Measurements from ENCODE around the gene EPHB4. TPM values are rescaled to one million over a fixed set of nuclear protein-coding genes. Genes with fewer than 3 reads are reported as not detected.

EPHB4 gene
- total and polyA plus RNA-seq, 2 of the 4 experiments (the other 2 are of a cell fraction) = 34.5 to 36.4 TPM

GRCh38 chr7:100818366-100818765 lies 9.0 kb downstream of the EPHB4 start:
- Histone ChIP-seq H3K4me2 (ENCODE audit: low read depth, low read length) (no peak overlapping the region), H4K5ac (ENCODE audit: low read depth, low read length) (no peak overlapping the region), H2BK15ac (ENCODE audit: low read depth, low read length) (no peak overlapping the region), H2BK20ac (ENCODE audit: low read depth, low read length) (no peak overlapping the region), H3K23ac (ENCODE audit: low read depth, low read length) (no peak overlapping the region), H3K79me1 (ENCODE audit: low read depth in 1 of 2, low read length in 2 of 2) (peaks cover 0 to 17% of the 10 kb centered on the region in 2 experiments; a peak in 3 of 4 replicates), H2AK5ac (ENCODE audit: low read depth, low read length) (no peak overlapping the region), H2AFZ (replicated peaks; ENCODE audit: low read length, poor library complexity) (no peak overlapping the region), H3K9me1 (ENCODE audit: insufficient read depth, low read length) (0 out of 2 replicates have a peak, but pooled peaks cover 3% of the 10 kb centered on the region), H3K9me3 (ENCODE audit: control insufficient read depth, insufficient read depth, low read length) (no peaks in the 10 kb centered on the region), H2AK9ac (replicated peaks; ENCODE audit: low read depth, low read length, poor library complexity) (no peak overlapping the region), H2BK120ac (ENCODE audit: low read depth, low read length) (no peak overlapping the region), H2BK5ac (ENCODE audit: low read depth, low read length, poor library complexity, severe bottlenecking) (no peak overlapping the region), H3K4ac (ENCODE audit: low read depth, low read length) (no peak overlapping the region), H4K8ac (ENCODE audit: low read depth in 2 of 2, low read length in 2 of 2) (no peak overlapping the region), H4K91ac (ENCODE audit: insufficient read depth, low read depth, low read length) (no peak overlapping the region), H3K36me3 (ENCODE audit: control insufficient read depth, insufficient read depth, low read length) (peaks cover 75% of the 10 kb centered on the region), H3K4me3 (ENCODE audit: insufficient read depth, low read depth, low read length) (no peak overlapping the region), H3K4me1 (ENCODE audit: control insufficient read depth, insufficient read depth, low read length) (peaks cover 3% of the 10 kb centered on the region; the same call in 1 of the 2 replicates), H3K18ac (ENCODE audit: low read depth, low read length) (no peak overlapping the region), H4K20me1 (ENCODE audit: insufficient read depth, low read length) (no peaks in the 10 kb centered on the region; the same call in 1 of the 2 replicates), H3K27ac (ENCODE audit: insufficient read depth, low read length) (no peak overlapping the region), H3K14ac (replicated peaks; ENCODE audit: low read depth, low read length) (no peak overlapping the region), H3K56ac (ENCODE audit: extremely low read depth, insufficient read depth, low read length) (no peak overlapping the region), H3K9ac (ENCODE audit: low read depth, low read length) (no peak overlapping the region), H3K27me3 (ENCODE audit: control insufficient read depth, insufficient read depth, low read length) (no peaks in the 10 kb centered on the region)
- ATAC-seq (ENCODE audit: low read depth) (no peak), DNase-seq (no peak)
- ChIA-PET CTCF (no interaction called here), POLR2A (ENCODE audit: unreplicated experiment) (interaction anchor here (0.6 to 0.7 kb wide), 2 partner anchors 97 to 106 kb away, joined by 5 to 19 read pairs; no protein-coding TSS in a partner anchor)
- dilution Hi-C loops (cut with HindIII; ENCODE audit: low sequenced_read_pairs, unreplicated experiment) (no loop called here), intact Hi-C loops (cut with micrococcal nuclease) (no loop called here), in situ Hi-C loops (cut with MboI; ENCODE audit: low sequenced_read_pairs) (no loop called here)
- TF ChIP-seq RCOR1 (IDR thresholded peaks at IDR 0.05; ENCODE audit: insufficient replicate concordance, low read length) (no peak), MXI1 (IDR thresholded peaks at IDR 0.05; ENCODE audit: borderline replicate concordance, low read depth, low read length) (no peak), RFX5 (IDR thresholded peaks at IDR 0.05; ENCODE audit: low read depth, low read length) (no peak), BHLHE40 (IDR thresholded peaks at IDR 0.05; ENCODE audit: low read depth, low read length) (no peak), USF2 (IDR thresholded peaks at IDR 0.05; ENCODE audit: low read depth, low read length) (no peak), FOS (IDR thresholded peaks at IDR 0.05; ENCODE audit: low read depth, low read length) (no peak), NFE2L2 (IDR thresholded peaks at IDR 0.05; ENCODE audit: low read depth, low read length) (no peak), ELK1 (IDR thresholded peaks at IDR 0.05; ENCODE audit: borderline replicate concordance, low read depth, low read length) (no peak), CTCF (conservative IDR thresholded peaks at IDR 0.05; ENCODE audit: low read depth, low read length) (no peak), CHD1 (IDR thresholded peaks at IDR 0.05; ENCODE audit: low read depth, low read length) (no peak), MAFK (IDR thresholded peaks at IDR 0.05; ENCODE audit: low read depth, low read length) (no peak)
- BruUV-seq (replicated peaks) = no TSS peak
- WGBS, 2 experiments (ENCODE audit: extremely low coverage in 2 of 2, insufficient read length in 1 of 2) = 100% methylated on average over 3 of the region's 9 CpGs; no CpG with 5 or more reads in 1 of the 2 experiments

All from IMR-90 (cell line).